Testis (tissue), 3 donors: ENCODE data around the gene DHX35. TPM values are rescaled to one million over a fixed set of nuclear protein-coding genes. Genes with fewer than 3 reads are reported as not detected.
"Not testable (repeated sequence)": the region's sequence is repeated elsewhere in the genome, so short reads cannot be mapped to it uniquely, and the experiment has no call there.

Source experiments
- DNase-seq: peaks from one replicate; pipeline ENCODE4 v3.0.0-alpha.2; 2019
- H3K27ac ChIP-seq, 2 donors: fragments of 200-600 bp; sonication (generic); one replicate each; pipeline ENCODE4 v1.5.1; 2019
- H3K27me3 ChIP-seq: fragments of 200-600 bp; sonication (generic); one replicate; pipeline ENCODE4 v1.5.1; 2019
- H3K36me3 ChIP-seq: fragments of 200-600 bp; sonication (generic); one replicate; pipeline ENCODE4 v1.5.1; 2017; ENCODE audit warnings: low read depth; ENCODE audit errors: missing control alignments
- H3K4me1 ChIP-seq: fragments of 200-600 bp; sonication (generic); one replicate; pipeline ENCODE4 v1.5.1; 2019
- H3K4me3 ChIP-seq, 2 donors: fragments of 200-600 bp; sonication (generic); one replicate each; pipeline ENCODE4 v1.5.1; 2017 to 2019
- H3K9me3 ChIP-seq: fragments of 200-600 bp; sonication (generic); one replicate; pipeline ENCODE4 v1.5.1; 2017
- POLR2A ChIP-seq: fragments of 450-650 bp; IDR thresholded peaks from one replicate; pipeline ENCODE4 v1.6.1; 2017; ENCODE audit warnings: antibody characterized with exemption, mild to moderate bottlenecking, moderate library complexity
- WGBS, 2 donors: methylation state at CpG; one replicate each; pipeline ENCODE4 v1.1.5; 2018; 5-methylcytosine and 5-hydroxymethylcytosine counted together
- intact Hi-C: fragments of 100-400 bp; cut with DNase I; formaldehyde crosslinking; loops from one replicate; pipeline ENCODE4 v1.15.1; 2023; ENCODE audit warnings: low total_unique reads
- polyA plus RNA-seq: library from polyadenylated mRNA; stranded (reverse); fragments of 350-450 nt; fragmentation: Illumina TruSeq; extraction: RNeasy Lipid Tissue Mini Kit (QIAGEN cat#74804); gene quantifications from one replicate; pipeline ENCODE4 v1.2.3, GENCODE V29; 2014; ENCODE audit warnings: low read depth, low replicate concordance; ENCODE audit not compliant: insufficient read depth
- total RNA-seq, 2 donors: library from RNA; depleted of rRNA; stranded (reverse); fragments of >200 nt; gene quantifications; one replicate each; pipeline ENCODE4 v1.2.3, GENCODE V29; 2016
- TF ChIP-seq, protein P1 (sequence below), 3 experiments: fragments of 450-650 bp in 2 of 3; fragments of 200-600 bp in 1 of 3; sonication (generic) in 1 of 3; IDR thresholded peaks; one replicate each; pipeline ENCODE4 v1.5.1; 2016 to 2019; ENCODE audit warnings: antibody characterized with exemption in 3 of 3, mild to moderate bottlenecking in 2 of 3, moderate library complexity in 1 of 3

Gene DHX35
- total and polyA plus RNA-seq, 3 donors from 2014 or later: 15.8 to 31.2 (median 26.0) TPM

DNA sequence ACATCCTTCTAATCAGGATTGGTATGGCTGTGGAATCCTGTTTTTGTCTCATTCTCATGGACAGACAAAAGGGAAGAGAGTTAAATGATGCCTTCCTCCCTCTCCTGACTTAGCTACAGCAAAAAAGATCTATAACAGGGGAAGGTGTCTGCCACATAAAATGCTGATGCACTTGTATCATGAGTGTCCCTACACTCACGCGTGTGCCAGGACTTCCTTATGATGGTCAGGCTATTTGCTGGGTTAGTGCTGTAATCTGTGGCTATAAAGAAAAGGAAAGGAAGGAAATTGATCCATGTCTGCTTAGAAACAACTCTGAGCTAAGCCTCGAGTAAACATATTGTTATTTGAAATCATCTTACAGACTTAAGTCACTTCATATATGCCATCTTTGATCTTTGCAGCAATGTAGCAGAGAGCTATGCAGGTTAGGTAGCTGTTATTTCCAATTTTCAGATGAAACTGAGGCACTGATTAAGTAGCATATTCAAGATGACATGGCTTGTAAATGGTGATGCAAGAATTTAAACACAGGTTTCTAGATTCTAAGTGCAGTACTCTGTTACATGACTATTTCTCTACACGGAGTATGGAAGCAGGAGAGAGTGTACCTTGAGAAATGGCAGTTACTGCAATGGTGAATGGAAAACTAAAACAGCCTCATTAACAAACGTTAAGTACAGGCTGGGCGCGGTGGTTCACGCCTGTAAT lies 8.4 kb upstream of the DHX35 start:
- H3K27me3 ChIP-seq: no peaks in the 10 kb centered on the region
- H3K36me3 ChIP-seq: no peaks in the 10 kb centered on the region
- no peaks in the 10 kb centered on the region for H3K4me1 ChIP-seq
- H3K27ac ChIP-seq: no peak overlapping the region
- DNase-seq: no peak
- WGBS, 2 donors: 87 to 94% methylated on average over 8 of the region's 8 CpGs
- H3K4me3 ChIP-seq: no peak overlapping the region
- H3K9me3 ChIP-seq: no peaks in the 10 kb centered on the region
- intact Hi-C loops: no loop called here
- TF ChIP-seq, protein P1, sequence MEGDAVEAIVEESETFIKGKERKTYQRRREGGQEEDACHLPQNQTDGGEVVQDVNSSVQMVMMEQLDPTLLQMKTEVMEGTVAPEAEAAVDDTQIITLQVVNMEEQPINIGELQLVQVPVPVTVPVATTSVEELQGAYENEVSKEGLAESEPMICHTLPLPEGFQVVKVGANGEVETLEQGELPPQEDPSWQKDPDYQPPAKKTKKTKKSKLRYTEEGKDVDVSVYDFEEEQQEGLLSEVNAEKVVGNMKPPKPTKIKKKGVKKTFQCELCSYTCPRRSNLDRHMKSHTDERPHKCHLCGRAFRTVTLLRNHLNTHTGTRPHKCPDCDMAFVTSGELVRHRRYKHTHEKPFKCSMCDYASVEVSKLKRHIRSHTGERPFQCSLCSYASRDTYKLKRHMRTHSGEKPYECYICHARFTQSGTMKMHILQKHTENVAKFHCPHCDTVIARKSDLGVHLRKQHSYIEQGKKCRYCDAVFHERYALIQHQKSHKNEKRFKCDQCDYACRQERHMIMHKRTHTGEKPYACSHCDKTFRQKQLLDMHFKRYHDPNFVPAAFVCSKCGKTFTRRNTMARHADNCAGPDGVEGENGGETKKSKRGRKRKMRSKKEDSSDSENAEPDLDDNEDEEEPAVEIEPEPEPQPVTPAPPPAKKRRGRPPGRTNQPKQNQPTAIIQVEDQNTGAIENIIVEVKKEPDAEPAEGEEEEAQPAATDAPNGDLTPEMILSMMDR (IDR thresholded peaks at IDR 0.05): no peak
- TF ChIP-seq POLR2A: no peak

DNA sequence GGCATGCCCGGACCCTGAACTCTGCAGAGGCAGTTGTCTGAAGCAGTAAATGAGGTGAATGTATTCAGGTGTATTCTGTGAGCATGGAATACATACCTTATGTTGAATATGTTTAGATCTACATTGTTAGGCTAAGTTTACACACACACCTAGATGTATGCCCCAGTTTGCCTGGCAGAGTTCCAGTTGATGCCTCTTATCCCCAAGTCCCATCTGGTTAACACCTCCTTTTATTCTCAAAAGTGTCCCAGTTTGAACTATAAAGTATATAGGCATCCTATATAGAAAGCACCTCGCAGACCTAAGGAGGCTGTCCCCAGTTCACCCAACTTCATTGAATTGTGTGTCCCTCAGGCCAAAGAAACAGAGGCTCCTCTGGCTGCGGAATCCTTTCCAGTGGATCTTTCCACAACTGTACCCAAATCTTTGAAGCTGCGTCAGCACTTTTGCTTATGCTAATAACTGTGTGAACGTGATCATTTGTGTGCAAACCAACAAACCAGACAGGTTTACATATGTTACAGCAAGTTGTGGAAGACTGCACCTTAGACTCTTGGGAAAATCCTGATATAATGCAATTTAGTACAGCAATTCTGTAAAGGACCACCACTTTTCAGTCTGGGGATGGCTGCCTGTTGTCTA lies 4.8 kb upstream of the DHX35 start:
- H3K9me3 ChIP-seq: no peaks in the 10 kb centered on the region
- intact Hi-C loops: no loop called here
- no peaks in the 10 kb centered on the region for H3K27me3 ChIP-seq
- no peak for DNase-seq
- 92 to 93% methylated on average over 5 of the region's 5 CpGs for WGBS, 2 donors
- H3K27ac ChIP-seq: no peak overlapping the region
- TF ChIP-seq, protein P1 (IDR thresholded peaks at IDR 0.05): no peak
- TF ChIP-seq POLR2A: no peak
- H3K4me3 ChIP-seq: no peak overlapping the region
- no peaks in the 10 kb centered on the region for H3K36me3 ChIP-seq
- H3K4me1 ChIP-seq: no peaks in the 10 kb centered on the region

DNA sequence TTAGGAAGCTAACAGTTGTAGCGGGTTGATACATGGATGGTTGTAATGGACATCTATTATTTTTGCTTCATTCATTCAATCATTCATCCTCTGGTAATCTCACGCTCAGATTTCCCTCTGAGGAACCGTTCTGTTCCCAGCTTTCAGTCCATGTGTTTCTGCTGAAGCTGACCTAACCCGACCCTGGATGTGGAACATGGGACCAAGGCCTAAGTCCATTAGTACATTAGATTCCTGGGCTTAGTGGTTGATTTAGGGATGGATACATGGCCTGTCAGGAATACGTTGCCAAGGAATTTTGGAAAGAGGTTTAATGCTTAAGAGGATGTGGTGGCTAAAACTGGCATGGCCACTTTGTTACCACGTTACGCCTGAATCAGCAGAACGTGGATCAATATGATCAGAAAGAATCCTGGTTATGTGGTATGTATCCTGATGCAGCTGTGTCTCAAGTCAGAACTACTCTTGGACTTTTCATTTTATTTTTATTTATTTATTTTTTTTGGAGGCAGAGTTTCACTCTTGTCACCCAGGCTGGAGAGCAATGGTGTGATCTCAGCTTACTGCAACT lies 4.1 kb upstream of the DHX35 start:
- intact Hi-C loops: no loop called here
- Histone ChIP-seq H3K36me3 (no peaks in the 10 kb centered on the region), H3K4me3 (no peak overlapping the region), H3K9me3 (no peaks in the 10 kb centered on the region), H3K27ac (no peak overlapping the region), H3K4me1 (no peaks in the 10 kb centered on the region), H3K27me3 (no peaks in the 10 kb centered on the region)
- 87 to 89% methylated on average over 8 of the region's 8 CpGs for WGBS, 2 donors
- DNase-seq: no peak
- TF ChIP-seq, protein P1 (IDR thresholded peaks at IDR 0.05): no peak
- TF ChIP-seq POLR2A: no peak

DNA sequence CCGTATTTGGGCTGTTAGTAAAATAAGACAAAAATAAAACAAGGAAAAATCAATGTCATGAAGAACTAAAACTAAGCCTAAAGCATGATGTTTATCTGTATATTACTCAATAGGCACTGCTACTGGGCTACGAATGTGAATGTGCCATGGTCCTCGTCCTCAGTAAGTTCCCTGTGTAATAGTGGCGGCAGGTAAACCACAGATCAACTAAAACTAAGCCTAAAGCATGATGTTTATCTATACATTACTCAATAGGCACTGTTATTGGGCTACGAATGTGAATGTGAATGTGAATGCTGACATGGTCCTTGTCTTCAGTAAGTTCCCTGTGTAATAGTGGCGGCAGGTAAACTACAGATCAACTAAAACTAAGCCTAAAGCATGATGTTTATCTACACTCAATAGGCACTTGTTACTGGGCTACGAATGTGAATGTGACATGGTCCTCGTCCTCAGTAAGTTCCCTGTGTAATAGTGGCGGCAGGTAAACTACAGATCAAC lies 1.9 kb upstream of the DHX35 start:
- 77 to 85% methylated on average over 9 of the region's 9 CpGs for WGBS, 2 donors
- H3K27ac ChIP-seq, intact Hi-C loops: not testable (repeated sequence)

DNA sequence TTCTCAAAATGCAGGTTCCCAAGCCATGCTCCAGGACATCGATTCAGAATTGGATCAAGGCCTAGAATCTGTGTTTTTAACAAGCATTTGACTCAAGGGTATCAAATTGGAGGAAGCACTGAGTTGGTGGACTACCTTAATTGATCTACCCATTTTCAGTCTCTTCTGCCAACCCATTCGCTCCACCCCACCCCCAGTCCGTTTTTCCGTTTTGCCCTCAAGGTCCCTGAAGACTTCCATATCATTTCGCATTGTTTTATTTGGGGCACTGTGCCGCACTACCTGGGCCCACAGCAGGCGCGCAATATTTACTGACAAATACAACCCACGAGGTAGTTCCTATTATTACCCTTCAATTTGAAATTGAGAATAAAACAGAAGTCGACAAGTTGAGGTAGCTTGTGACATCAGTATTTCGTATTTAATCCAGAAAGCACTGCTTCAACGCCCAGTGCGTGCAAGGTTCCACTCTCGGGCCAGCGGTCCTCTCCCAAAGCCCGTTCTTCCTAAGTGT lies 557 bp upstream of the DHX35 start:
- H3K9me3 ChIP-seq: no peaks in the 10 kb centered on the region
- no peak for TF ChIP-seq POLR2A
- TF ChIP-seq, protein P1 (IDR thresholded peaks at IDR 0.05): peak in 1 of 3 experiments; percentile 11
- H3K4me3 ChIP-seq: peak overlapping the region; percentile 88 to 96
- peak overlapping the region; percentile 88 to 91 for H3K27ac ChIP-seq
- intact Hi-C loops: no loop called here
- DNase-seq: no peak
- no peaks in the 10 kb centered on the region for H3K36me3 ChIP-seq
- 7 to 9% methylated on average over 13 to 16 of the region's 16 CpGs for WGBS, 2 donors
- no peaks in the 10 kb centered on the region for H3K27me3 ChIP-seq
- no peaks in the 10 kb centered on the region for H3K4me1 ChIP-seq

More for the DNA sequence above, 1.9 kb upstream of the DHX35 start:
- H3K9me3 ChIP-seq, DNase-seq, H3K27me3 ChIP-seq, H3K4me3 ChIP-seq, H3K4me1 ChIP-seq, H3K36me3 ChIP-seq: not testable (repeated sequence)
